Neural cell (in vitro differentiated cells): ENCODE results near the gene CAT.

Experiments
- CTCF ChIP-seq: fragments of 450-650 bp; IDR thresholded peaks from 2 replicates; pipeline ENCODE4 v1.5.1; 2014; ENCODE audit warnings: antibody characterized with exemption, mild to moderate bottlenecking, moderate library complexity; ENCODE audit not compliant: poor library complexity, severe bottlenecking
- MXI1 ChIP-seq: fragments of 450-650 bp; conservative IDR thresholded peaks from 2 replicates; pipeline ENCODE4 v1.6.1; 2014; ENCODE audit warnings: antibody characterized with exemption, mild to moderate bottlenecking; ENCODE audit not compliant: poor library complexity, severe bottlenecking

DNA sequence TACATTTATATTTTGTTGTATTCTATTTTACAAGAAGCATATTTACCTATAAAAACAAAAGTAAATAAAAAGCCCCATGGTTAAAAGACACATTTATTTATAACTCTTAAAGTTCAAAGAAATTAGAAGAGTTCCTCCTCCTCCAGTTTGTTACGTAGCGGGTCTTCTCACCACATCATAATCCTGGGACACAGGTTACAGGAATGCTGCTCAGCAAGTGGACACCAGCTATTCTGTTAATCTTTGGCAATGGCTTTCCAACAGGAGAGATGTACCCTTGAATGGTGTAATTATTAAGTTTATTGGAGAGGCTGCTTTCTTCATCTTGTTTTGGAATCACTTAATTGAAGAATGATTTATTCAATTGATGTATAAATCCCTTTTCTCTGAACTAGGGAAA is 19.6 kb upstream of the CAT start:
- TF ChIP-seq MXI1 (no peak), CTCF (no peak)
